ENCODE results near the gene ZNF700.
"Not testable (repeated sequence)": the region's sequence is repeated elsewhere in the genome, so short reads cannot be mapped to it uniquely, and the experiment has no call there.

The ZNF700 gene

DNA sequence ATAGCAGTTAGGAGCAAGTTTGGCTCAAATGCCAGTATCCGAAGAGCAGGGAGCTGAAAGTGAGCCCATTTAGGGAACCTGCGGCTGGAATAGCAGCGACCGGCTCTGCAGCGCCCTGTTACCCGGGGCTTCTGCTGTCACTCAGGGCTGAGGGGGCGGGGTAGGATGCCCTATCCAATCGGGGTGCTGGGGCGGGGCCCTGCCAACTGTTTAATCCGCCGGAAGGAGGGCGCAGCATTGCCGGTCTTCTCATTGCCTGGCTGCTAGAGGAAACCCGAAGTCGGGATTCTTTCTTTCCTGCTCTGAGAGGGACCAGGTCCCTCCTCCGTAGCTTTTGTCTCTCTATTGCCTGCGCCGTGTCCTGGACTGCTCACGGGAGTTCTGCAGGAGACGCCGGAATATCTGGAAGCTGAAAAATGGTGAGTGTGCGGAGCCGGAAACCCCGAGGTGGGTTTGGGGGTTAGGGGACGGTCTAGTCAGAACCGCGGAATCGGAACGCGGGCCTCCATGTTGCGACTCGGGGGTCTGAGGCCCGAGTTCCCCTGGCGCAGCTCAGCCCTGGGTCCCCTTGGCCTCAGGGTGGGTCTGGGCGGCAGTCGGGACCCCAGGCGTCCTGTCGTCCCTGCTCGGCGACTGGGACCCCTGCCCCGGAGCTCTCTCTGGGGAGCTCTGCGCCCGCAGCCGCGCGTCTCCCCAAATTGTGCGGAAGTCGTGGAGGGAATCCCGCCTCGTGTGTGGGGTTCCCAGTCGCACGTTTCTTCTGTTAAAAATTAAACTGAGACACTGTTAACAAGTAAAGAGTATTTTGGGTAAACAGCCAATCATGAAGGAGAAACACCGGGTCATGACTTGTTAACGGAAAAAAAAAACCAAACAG lies 62.7 kb downstream of the ZNF700 start:
- Histone ChIP-seq H3K18ac (ENCODE audit: low read depth in 1 of 2, low read length in 2 of 2) (peak overlapping the region; percentile 16 to 75), H2BK120ac (ENCODE audit: low read depth, low read length) (no peak overlapping the region), H4K8ac (ENCODE audit: low read length) (peak overlapping the region; percentile 19), H3K4me3 (ENCODE audit: insufficient read depth in 1 of 2, low read depth in 1 of 2, low read length in 2 of 2) (peak overlapping the region; percentile 84 to 94), H3K14ac (ENCODE audit: low read length in 2 of 2) (peak overlapping the region in 1 of 2 experiments; percentile 44), H2AK5ac (ENCODE audit: low read length, severe bottlenecking) (no peak overlapping the region), H3K9ac (ENCODE audit: low read length) (peak overlapping the region; percentile 95), H2BK15ac (ENCODE audit: low read depth, poor library complexity, severe bottlenecking) (no peak overlapping the region), H3K4ac (ENCODE audit: low read depth in 1 of 2, low read length in 2 of 2) (peak overlapping the region; percentile 68 to 76), H3K27ac (ENCODE audit: low read length, poor library complexity, severe bottlenecking) (peak overlapping the region; percentile 81), H2AFZ (ENCODE audit: low read depth, low read length) (peak overlapping the region; percentile 87), H3K36me3 (ENCODE audit: control insufficient read depth in 1 of 2, insufficient read depth in 2 of 2, low read depth in 1 of 2, low read length in 2 of 2) (peaks cover 3 to 6% of the 10 kb centered on the region in 2 experiments), H2BK12ac (ENCODE audit: low read length in 2 of 2) (no peak overlapping the region), H3K4me1 (ENCODE audit: control insufficient read depth, insufficient read depth, low read depth, low read length) (peaks cover 2% of the 10 kb centered on the region), H3K9me3 (ENCODE audit: control insufficient read depth, low read length) (peaks cover 8% of the 10 kb centered on the region), H3K27me3 (ENCODE audit: control insufficient read depth in 1 of 2, insufficient read depth in 1 of 2, low read length in 2 of 2) (no peaks in the 10 kb centered on the region), H4K91ac (ENCODE audit: low read length) (no peak overlapping the region), H2BK5ac (ENCODE audit: low read depth, low read length, poor library complexity, severe bottlenecking) (peak overlapping the region; percentile 69), H3K4me2 (ENCODE audit: low read length, poor library complexity, severe bottlenecking) (peak overlapping the region; percentile 97), H3K79me1 (replicated peaks; ENCODE audit: low read length, poor library complexity, severe bottlenecking) (peaks cover 17% of the 10 kb centered on the region), H3K23ac (ENCODE audit: low read length in 2 of 2) (no peak overlapping the region)
- DNase-seq, result peak; percentile 96
- WGBS, result 1% methylated on average over 43 of the region's 54 CpGs

DNA sequence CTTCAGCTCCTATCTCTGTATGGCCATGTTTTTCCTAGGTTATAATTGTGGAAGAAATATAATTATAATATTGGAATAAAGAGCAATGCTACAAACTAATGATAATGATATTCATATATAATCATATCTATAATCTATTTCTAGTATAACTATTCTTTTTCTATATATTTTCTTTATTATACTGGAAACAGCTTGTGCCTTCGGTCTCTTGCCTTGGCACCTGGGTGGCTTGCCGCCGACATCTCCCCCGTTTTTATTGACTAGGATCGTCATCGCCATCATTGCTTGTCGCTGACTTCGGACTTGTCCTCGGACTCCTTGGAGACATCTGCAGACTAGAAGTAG lies 64.2 kb downstream of the ZNF700 start:
- Histone ChIP-seq H3K27ac (ENCODE audit: low read length, poor library complexity, severe bottlenecking) (no peak overlapping the region), H3K4me1 (ENCODE audit: control insufficient read depth, insufficient read depth, low read depth, low read length) (peaks cover 2% of the 10 kb centered on the region), H2BK15ac (ENCODE audit: low read depth, poor library complexity, severe bottlenecking) (no peak overlapping the region), H2AFZ (ENCODE audit: low read depth, low read length) (no peak overlapping the region), H2AK5ac (ENCODE audit: low read length, severe bottlenecking) (no peak overlapping the region), H3K79me1 (replicated peaks; ENCODE audit: low read length, poor library complexity, severe bottlenecking) (peaks cover 21% of the 10 kb centered on the region), H3K18ac (ENCODE audit: low read depth in 1 of 2, low read length in 2 of 2) (no peak overlapping the region), H3K9me3 (ENCODE audit: control insufficient read depth, low read length) (peaks cover 1% of the 10 kb centered on the region), H4K8ac (ENCODE audit: low read length) (no peak overlapping the region), H3K27me3 (ENCODE audit: control insufficient read depth in 1 of 2, insufficient read depth in 1 of 2, low read length in 2 of 2) (no peaks in the 10 kb centered on the region), H3K4me3 (ENCODE audit: insufficient read depth in 1 of 2, low read depth in 1 of 2, low read length in 2 of 2) (peak overlapping the region in 1 of 2 experiments; percentile 94), H3K23ac (ENCODE audit: low read length in 2 of 2) (no peak overlapping the region), H2BK120ac (ENCODE audit: low read depth, low read length) (no peak overlapping the region), H3K14ac (ENCODE audit: low read length in 2 of 2) (no peak overlapping the region), H3K4ac (ENCODE audit: low read depth in 1 of 2, low read length in 2 of 2) (no peak overlapping the region), H3K4me2 (ENCODE audit: low read length, poor library complexity, severe bottlenecking) (no peak overlapping the region), H2BK5ac (ENCODE audit: low read depth, low read length, poor library complexity, severe bottlenecking) (no peak overlapping the region), H3K36me3 (ENCODE audit: control insufficient read depth in 1 of 2, insufficient read depth in 2 of 2, low read depth in 1 of 2, low read length in 2 of 2) (peaks cover 3 to 6% of the 10 kb centered on the region in 2 experiments), H2BK12ac (ENCODE audit: low read length in 2 of 2) (no peak overlapping the region), H4K91ac (ENCODE audit: low read length) (no peak overlapping the region), H3K9ac (ENCODE audit: low read length) (no peak overlapping the region)
- no peak for DNase-seq
- WGBS, result 80% methylated on average over 9 of the region's 9 CpGs

DNA sequence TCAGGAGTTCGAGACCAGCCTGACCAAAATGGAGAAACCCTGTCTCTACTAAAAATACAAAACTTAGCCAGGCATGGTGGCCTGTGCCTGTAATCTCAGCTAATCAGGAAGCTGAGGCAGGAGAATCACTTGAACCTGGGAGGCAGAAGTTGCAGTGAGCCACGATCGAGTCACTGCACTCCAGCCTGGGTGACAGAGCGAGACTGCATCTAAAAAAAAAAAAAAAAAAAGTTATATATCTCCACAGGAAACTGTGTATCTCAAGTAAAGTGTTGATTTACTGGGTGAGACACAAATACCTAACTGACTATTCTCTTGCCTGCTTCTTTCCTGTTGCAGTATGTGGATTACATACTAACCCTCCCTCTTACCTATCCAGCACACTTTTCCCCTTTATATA lies 67.0 kb downstream of the ZNF700 start:
- 89% methylated on average over 1 of the region's 4 CpGs for WGBS
- not testable (repeated sequence) for H3K36me3 ChIP-seq (ENCODE audit: control insufficient read depth in 1 of 2, insufficient read depth in 2 of 2, low read depth in 1 of 2, low read length in 2 of 2); H2BK12ac ChIP-seq (ENCODE audit: low read length in 2 of 2)

DNA sequence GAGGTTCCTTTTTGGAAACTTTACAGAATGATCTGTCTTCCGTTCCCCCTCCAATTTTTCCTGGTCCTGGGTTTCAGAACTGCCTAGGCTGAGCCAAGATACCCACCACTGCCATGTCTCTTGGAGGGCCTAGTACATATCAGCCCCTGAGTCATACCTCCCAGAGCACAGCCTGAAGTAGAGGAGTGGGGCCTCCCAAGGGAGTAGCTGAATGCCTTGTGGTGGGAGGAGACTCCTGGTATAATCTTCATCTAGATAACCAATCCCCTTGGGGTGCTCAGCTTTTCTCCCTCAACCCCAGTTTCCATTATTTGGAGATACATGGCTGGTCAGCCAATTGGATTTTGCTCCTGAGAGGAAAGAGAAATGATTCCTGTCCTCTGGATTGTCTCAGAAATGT lies 70.3 kb downstream of the ZNF700 start:
- Histone ChIP-seq H2BK5ac (ENCODE audit: low read depth, low read length, poor library complexity, severe bottlenecking) (no peak overlapping the region), H3K4me2 (ENCODE audit: low read length, poor library complexity, severe bottlenecking) (no peak overlapping the region), H3K27ac (ENCODE audit: low read length, poor library complexity, severe bottlenecking) (no peak overlapping the region), H2BK120ac (ENCODE audit: low read depth, low read length) (no peak overlapping the region), H2BK15ac (ENCODE audit: low read depth, poor library complexity, severe bottlenecking) (no peak overlapping the region), H3K18ac (ENCODE audit: low read depth in 1 of 2, low read length in 2 of 2) (no peak overlapping the region), H3K27me3 (ENCODE audit: control insufficient read depth in 1 of 2, insufficient read depth in 1 of 2, low read length in 2 of 2) (no peaks in the 10 kb centered on the region), H2AK5ac (ENCODE audit: low read length, severe bottlenecking) (no peak overlapping the region), H3K79me1 (replicated peaks; ENCODE audit: low read length, poor library complexity, severe bottlenecking) (peaks cover 42% of the 10 kb centered on the region), H3K4me3 (ENCODE audit: insufficient read depth in 1 of 2, low read depth in 1 of 2, low read length in 2 of 2) (no peak overlapping the region), H3K9ac (ENCODE audit: low read length) (no peak overlapping the region), H3K36me3 (ENCODE audit: control insufficient read depth in 1 of 2, insufficient read depth in 2 of 2, low read depth in 1 of 2, low read length in 2 of 2) (peaks cover 0 to 17% of the 10 kb centered on the region in 2 experiments), H3K23ac (ENCODE audit: low read length in 2 of 2) (no peak overlapping the region), H3K14ac (ENCODE audit: low read length in 2 of 2) (no peak overlapping the region), H3K4me1 (ENCODE audit: control insufficient read depth, insufficient read depth, low read depth, low read length) (no peaks in the 10 kb centered on the region), H3K9me3 (ENCODE audit: control insufficient read depth, low read length) (no peaks in the 10 kb centered on the region), H4K8ac (ENCODE audit: low read length) (no peak overlapping the region), H2BK12ac (ENCODE audit: low read length in 2 of 2) (no peak overlapping the region), H4K91ac (ENCODE audit: low read length) (no peak overlapping the region), H2AFZ (ENCODE audit: low read depth, low read length) (no peak overlapping the region), H3K4ac (ENCODE audit: low read depth in 1 of 2, low read length in 2 of 2) (no peak overlapping the region)
- 100% methylated on average over 1 of the region's 1 CpG for WGBS
- peak; percentile 53 for DNase-seq

More for the DNA sequence above, 67.0 kb downstream of the ZNF700 start:
- not testable (repeated sequence) for H2BK120ac ChIP-seq (ENCODE audit: low read depth, low read length); H2BK5ac ChIP-seq (ENCODE audit: low read depth, low read length, poor library complexity, severe bottlenecking); H4K91ac ChIP-seq (ENCODE audit: low read length); H3K4me2 ChIP-seq (ENCODE audit: low read length, poor library complexity, severe bottlenecking); H2BK15ac ChIP-seq (ENCODE audit: low read depth, poor library complexity, severe bottlenecking); H4K8ac ChIP-seq (ENCODE audit: low read length); H3K9me3 ChIP-seq (ENCODE audit: control insufficient read depth, low read length); DNase-seq; H2AK5ac ChIP-seq (ENCODE audit: low read length, severe bottlenecking); H3K23ac ChIP-seq (ENCODE audit: low read length in 2 of 2); H3K27ac ChIP-seq (ENCODE audit: low read length, poor library complexity, severe bottlenecking); H3K27me3 ChIP-seq (ENCODE audit: control insufficient read depth in 1 of 2, insufficient read depth in 1 of 2, low read length in 2 of 2); H3K14ac ChIP-seq (ENCODE audit: low read length in 2 of 2); H3K18ac ChIP-seq (ENCODE audit: low read depth in 1 of 2, low read length in 2 of 2); H3K4me1 ChIP-seq (ENCODE audit: control insufficient read depth, insufficient read depth, low read depth, low read length); H2AFZ ChIP-seq (ENCODE audit: low read depth, low read length); H3K4ac ChIP-seq (ENCODE audit: low read depth in 1 of 2, low read length in 2 of 2); H3K4me3 ChIP-seq (ENCODE audit: insufficient read depth in 1 of 2, low read depth in 1 of 2, low read length in 2 of 2)
- peak overlapping the region; percentile 9 for H3K9ac ChIP-seq (ENCODE audit: low read length)
- H3K79me1 ChIP-seq (replicated peaks; ENCODE audit: low read length, poor library complexity, severe bottlenecking), result peaks cover 37% of the 10 kb centered on the region
